ENCODE measurements around the gene ABCA2. TPM values are rescaled to one million over a fixed set of nuclear protein-coding genes. Genes with fewer than 3 reads are reported as not detected.

ABCA2 gene
- total RNA-seq, 1 experiment from 2014 or later: 27.0 TPM

- POLR2A ChIA-PET: no interaction called here
- Histone ChIP-seq H3K36me3 (ENCODE audit: control insufficient read depth, insufficient read depth, low read length) (no peaks in the 10 kb centered on the region), H3K4me1 (ENCODE audit: control insufficient read depth, insufficient read depth, low read length) (no peaks in the 10 kb centered on the region), H3K4me3 (ENCODE audit: low read depth in 2 of 2, low read length in 2 of 2) (no peak overlapping the region), H3K9me3 (ENCODE audit: control insufficient read depth, insufficient read depth, low read depth, low read length) (no peaks in the 10 kb centered on the region), H3K27ac (ENCODE audit: low read length) (no peak overlapping the region), H3K27me3 (ENCODE audit: control insufficient read depth, insufficient read depth, low read length) (no peaks in the 10 kb centered on the region)
- in situ Hi-C loops (cut with HindIII; ENCODE audit: low pct_unique_long_range_greater_than_20kb, low sequenced_read_pairs): no loop called here
- no peak for TF ChIP-seq CTCF (IDR thresholded peaks at IDR 0.05)
- no peak for TF ChIP-seq POLR2AphosphoS5 (IDR thresholded peaks at IDR 0.05; ENCODE audit: low read depth, low read length)
- no peak for TF ChIP-seq REST (IDR thresholded peaks at IDR 0.05; ENCODE audit: insufficient read depth in 1 of 2, low read depth in 2 of 2, low read length in 1 of 2)
- no peak for TF ChIP-seq SIN3A (IDR thresholded peaks at IDR 0.05; ENCODE audit: borderline replicate concordance, insufficient read depth, low read depth, low read length)
- TF ChIP-seq TCF7L2 (IDR thresholded peaks at IDR 0.05; ENCODE audit: low read depth, low read length): no peak
- no TSS peak for BruUV-seq (replicated peaks)
- intact Hi-C loops (cut with micrococcal nuclease; ENCODE audit: unreplicated experiment): no loop called here
- CTCF ChIA-PET: interaction anchor here (1.1 to 1.3 kb wide), 2 partner anchors 27 to 33 kb away, joined by 3 to 4 read pairs; no protein-coding TSS in a partner anchor
- ATAC-seq: no peak
- DNase-seq (ENCODE audit: low read depth, low spot score): no peak
Measured at GRCh38 chr9:137001857-137002645, 26.0 kb downstream of the ABCA2 start.

GRCh38 chr9:137000177-137000930 is 27.7 kb downstream of the ABCA2 start:
- in situ Hi-C loops (cut with HindIII; ENCODE audit: low pct_unique_long_range_greater_than_20kb, low sequenced_read_pairs): no loop called here
- no peak for TF ChIP-seq TCF7L2 (IDR thresholded peaks at IDR 0.05; ENCODE audit: low read depth, low read length)
- no peak for TF ChIP-seq POLR2AphosphoS5 (IDR thresholded peaks at IDR 0.05; ENCODE audit: low read depth, low read length)
- no peak for TF ChIP-seq CTCF (IDR thresholded peaks at IDR 0.05)
- no peak for TF ChIP-seq SIN3A (IDR thresholded peaks at IDR 0.05; ENCODE audit: borderline replicate concordance, insufficient read depth, low read depth, low read length)
- no peak for TF ChIP-seq REST (IDR thresholded peaks at IDR 0.05; ENCODE audit: insufficient read depth in 1 of 2, low read depth in 2 of 2, low read length in 1 of 2)
- Histone ChIP-seq H3K4me3 (ENCODE audit: low read depth in 2 of 2, low read length in 2 of 2) (no peak overlapping the region), H3K4me1 (ENCODE audit: control insufficient read depth, insufficient read depth, low read length) (peaks cover 10% of the 10 kb centered on the region), H3K9me3 (ENCODE audit: control insufficient read depth, insufficient read depth, low read depth, low read length) (no peaks in the 10 kb centered on the region), H3K27ac (ENCODE audit: low read length) (no peak overlapping the region), H3K27me3 (ENCODE audit: control insufficient read depth, insufficient read depth, low read length) (no peaks in the 10 kb centered on the region), H3K36me3 (ENCODE audit: control insufficient read depth, insufficient read depth, low read length) (no peaks in the 10 kb centered on the region)
- DNase-seq (ENCODE audit: low read depth, low spot score): no peak
- ChIA-PET POLR2A (no interaction called here), CTCF (no interaction called here)
- no TSS peak for BruUV-seq (replicated peaks)
- intact Hi-C loops (cut with micrococcal nuclease; ENCODE audit: unreplicated experiment): no loop called here
- no peak for ATAC-seq
